H1 (cell line): Measurements from ENCODE around the gene STAT4.

Experiments used
- ATF2 ChIP-seq: IDR thresholded peaks from 2 replicates; pipeline ENCODE4 v1.6.1; 2012; ENCODE audit warnings: low read length, inconsistent platforms
- BRCA1 ChIP-seq: IDR thresholded peaks from 2 replicates; pipeline ENCODE4 v1.6.1; 2012; ENCODE audit warnings: low read depth, low read length, improper control_type of control experiment
- CBX5 ChIP-seq: fragments of 300-800, 300-1000 bp; sonication (generic); IDR thresholded peaks from 2 replicates; pipeline ENCODE4 v1.7.1; 2016; ENCODE audit warnings: antibody characterized with exemption, low read length, low read depth
- NANOG ChIP-seq: IDR thresholded peaks from 2 replicates; pipeline ENCODE4 v1.6.1; 2011; ENCODE audit warnings: low read length, low read depth, mild to moderate bottlenecking, inconsistent platforms; ENCODE audit not compliant: insufficient read depth, poor library complexity, severe bottlenecking
- POLR2A ChIP-seq, 2 experiments: IDR thresholded peaks; 1 replicate in 1 of 2; 2 replicates in 1 of 2; pipeline ENCODE4 v1.6.1; 2011; ENCODE audit warnings: low read depth in 2 of 2, low read length in 2 of 2, mild to moderate bottlenecking in 2 of 2; ENCODE audit errors: control extremely low read depth in 1 of 2
- POU5F1 ChIP-seq: IDR thresholded peaks from 2 replicates; pipeline ENCODE4 v1.6.1; 2011; ENCODE audit warnings: low read depth, mild to moderate bottlenecking, low read length, moderate library complexity
- SP2 ChIP-seq: IDR thresholded peaks from 2 replicates; pipeline ENCODE4 v1.6.1; 2012; ENCODE audit warnings: mild to moderate bottlenecking, low read length, inconsistent platforms
- TAF7 ChIP-seq: optimal IDR thresholded peaks from 2 replicates; pipeline ENCODE3; 2011; ENCODE audit warnings: low read depth, mild to moderate bottlenecking, inconsistent platforms, low read length, moderate library complexity, borderline replicate concordance
- ZNF274 ChIP-seq: IDR thresholded peaks from 2 replicates; pipeline ENCODE4 v1.7.0; 2012; ENCODE audit warnings: low read length, borderline replicate concordance; ENCODE audit errors: extremely low read depth
- TF ChIP-seq, protein P1 (sequence below), 3 experiments: IDR thresholded peaks; 1 replicate in 2 of 3; 2 replicates in 1 of 3; pipeline versions ENCODE4 v1.5.1 to v1.6.1; 2011; ENCODE audit warnings: low read length in 3 of 3, mild to moderate bottlenecking in 3 of 3, inconsistent platforms in 2 of 3, low read depth in 1 of 3, moderate library complexity in 1 of 3; ENCODE audit not compliant: insufficient read depth in 1 of 3; ENCODE audit errors: control extremely low read depth in 1 of 3

DNA sequence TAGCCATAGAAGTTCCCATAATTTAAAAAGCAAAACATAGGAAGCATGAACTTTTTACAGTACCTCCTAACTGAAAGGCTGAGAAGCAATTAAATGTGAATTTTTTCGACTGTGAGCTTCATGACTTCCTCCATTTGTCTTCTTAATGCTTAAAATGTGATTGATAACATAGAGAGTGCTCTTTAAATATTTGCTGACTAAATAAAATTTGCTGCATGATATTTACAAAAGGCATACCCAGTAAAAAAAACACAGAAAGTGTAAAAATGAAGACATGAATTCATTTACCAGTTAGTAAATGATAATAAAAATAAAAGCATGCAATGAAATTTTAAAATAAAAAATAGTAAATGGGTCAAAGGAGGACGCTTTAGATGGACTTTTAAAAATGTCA is 21.9 kb downstream of the STAT4 start:
- no peak for TF ChIP-seq ZNF274
- no peak for TF ChIP-seq NANOG
- no peak for TF ChIP-seq ATF2
- TF ChIP-seq SP2: no peak
- no peak for TF ChIP-seq TAF7
- TF ChIP-seq BRCA1: no peak
- TF ChIP-seq, protein P1, sequence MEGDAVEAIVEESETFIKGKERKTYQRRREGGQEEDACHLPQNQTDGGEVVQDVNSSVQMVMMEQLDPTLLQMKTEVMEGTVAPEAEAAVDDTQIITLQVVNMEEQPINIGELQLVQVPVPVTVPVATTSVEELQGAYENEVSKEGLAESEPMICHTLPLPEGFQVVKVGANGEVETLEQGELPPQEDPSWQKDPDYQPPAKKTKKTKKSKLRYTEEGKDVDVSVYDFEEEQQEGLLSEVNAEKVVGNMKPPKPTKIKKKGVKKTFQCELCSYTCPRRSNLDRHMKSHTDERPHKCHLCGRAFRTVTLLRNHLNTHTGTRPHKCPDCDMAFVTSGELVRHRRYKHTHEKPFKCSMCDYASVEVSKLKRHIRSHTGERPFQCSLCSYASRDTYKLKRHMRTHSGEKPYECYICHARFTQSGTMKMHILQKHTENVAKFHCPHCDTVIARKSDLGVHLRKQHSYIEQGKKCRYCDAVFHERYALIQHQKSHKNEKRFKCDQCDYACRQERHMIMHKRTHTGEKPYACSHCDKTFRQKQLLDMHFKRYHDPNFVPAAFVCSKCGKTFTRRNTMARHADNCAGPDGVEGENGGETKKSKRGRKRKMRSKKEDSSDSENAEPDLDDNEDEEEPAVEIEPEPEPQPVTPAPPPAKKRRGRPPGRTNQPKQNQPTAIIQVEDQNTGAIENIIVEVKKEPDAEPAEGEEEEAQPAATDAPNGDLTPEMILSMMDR (IDR thresholded peaks at IDR 0.05; ENCODE audit: control extremely low read depth in 1 of 3, insufficient read depth in 1 of 3, low read depth in 1 of 3, low read length in 3 of 3): no peak
- no peak for TF ChIP-seq POLR2A (IDR thresholded peaks at IDR 0.05; ENCODE audit: control extremely low read depth in 1 of 2, low read depth in 2 of 2, low read length in 2 of 2)
- TF ChIP-seq POU5F1: no peak
- TF ChIP-seq CBX5: no peak
